ENCODE results near the gene PCGF1. TPM values are rescaled to one million over a fixed set of nuclear protein-coding genes. Genes with fewer than 3 reads are reported as not detected.

Gene PCGF1
- total and polyA plus RNA-seq, 2 of the 13 experiments (the other 11 are each of a cell fraction or from before 2014, with no cell fraction given) = 20.4 to 22.6 TPM

- TF ChIP-seq ZNF121 (CRISPR knock-in tag; IDR thresholded peaks at IDR 0.05) (no peak), ZFP62 (CRISPR knock-in tag; IDR thresholded peaks at IDR 0.05) (no peak), ATF2 (CRISPR knock-in tag; IDR thresholded peaks at IDR 0.05) (peak; percentile 49), IRF1 (CRISPR knock-in tag; IDR thresholded peaks at IDR 0.05; ENCODE audit: low read depth) (0 out of 2 replicates have a peak, but pooled peaks have one; percentile 64), ZNF619 (CRISPR knock-in tag; IDR thresholded peaks at IDR 0.05) (no peak; the same call in 1 of the 2 replicates), SCMH1 (CRISPR knock-in tag; IDR thresholded peaks at IDR 0.05; ENCODE audit: borderline replicate concordance) (no peak), PHB2 (IDR thresholded peaks at IDR 0.05; ENCODE audit: partially characterized antibody) (no peak), EEA1 (CRISPR knock-in tag; IDR thresholded peaks at IDR 0.05; ENCODE audit: borderline replicate concordance) (no peak), HOXA7 (CRISPR knock-in tag; IDR thresholded peaks at IDR 0.05) (peak; percentile 69; the same call in 1 of the 2 replicates), ZNF747 (CRISPR knock-in tag; IDR thresholded peaks at IDR 0.05; ENCODE audit: borderline replicate concordance) (no peak; the same call in 1 of the 2 replicates), ZNF496 (CRISPR knock-in tag; IDR thresholded peaks at IDR 0.05; ENCODE audit: insufficient replicate concordance) (no peak), ZFY (CRISPR knock-in tag; IDR thresholded peaks at IDR 0.05) (peak; percentile 85), FOXO4 (CRISPR knock-in tag; conservative IDR thresholded peaks at IDR 0.05) (no peak; the same call in none of the 2 replicates), ZNF777 (CRISPR knock-in tag; IDR thresholded peaks at IDR 0.05) (no peak; the same call in 1 of the 2 replicates), MYC (CRISPR knock-in tag; IDR thresholded peaks at IDR 0.05; ENCODE audit: borderline replicate concordance) (peak; percentile 82; the same call in 1 of the 2 replicates), ZXDC (CRISPR knock-in tag; IDR thresholded peaks at IDR 0.05) (peak; percentile 46), ZNF761 (CRISPR knock-in tag; conservative IDR thresholded peaks at IDR 0.05) (peak; percentile 88; the same call in 1 of the 2 replicates), SP5 (CRISPR knock-in tag; IDR thresholded peaks at IDR 0.05; ENCODE audit: borderline replicate concordance, low read depth) (peak; percentile 83), MLLT10 (CRISPR knock-in tag; IDR thresholded peaks at IDR 0.05) (no peak), ZNF616 (CRISPR knock-in tag; IDR thresholded peaks at IDR 0.05; ENCODE audit: low read depth) (no peak; the same call in 1 of the 2 replicates), MED8 (CRISPR knock-in tag; IDR thresholded peaks at IDR 0.05; ENCODE audit: insufficient replicate concordance) (peak; percentile 91), ZNF343 (CRISPR knock-in tag; IDR thresholded peaks at IDR 0.05) (no peak; the same call in 1 of the 2 replicates), AGO1 (IDR thresholded peaks at IDR 0.05; ENCODE audit: low read depth, low read length, poor library complexity, severe bottlenecking) (peak; percentile 44)
These were observed 24.5 kb downstream of the PCGF1 start, which contains the start of the genes CCDC142 and TTC31 (continued) for GRCh38 chr2:74482801-74483674.
